A549 (cell line): Measurements from ENCODE around the gene TPD52L1. TPM values are rescaled to one million over a fixed set of nuclear protein-coding genes. Genes with fewer than 3 reads are reported as not detected.

Experiments used
- ATAC-seq, 2 experiments: fragments of 200-7000 bp in 1 of 2; fragments of >200 bp in 1 of 2; cut with Nextera tagmentation in 1 of 2; cut with Tn5 transposase in 1 of 2; 3 replicates each; pipeline versions ENCODE4 v1.8.0 to v1.9.1; 2018 to 2020; ENCODE audit warnings: mild to moderate bottlenecking in 1 of 2, moderate library complexity in 1 of 2
- CTCF ChIA-PET: fragments of 300-600 bp; sonication (Branson Sonifier 250); formaldehyde crosslinking; extraction: SDS; loops from one replicate; lab custom pipeline; 2021; ENCODE audit warnings: antibody characterized with exemption, inconsistent platforms; lab: Yijun Ruan, JAX
- POLR2A ChIA-PET: fragments of 350-600 bp; formaldehyde crosslinking; extraction: SDS; loops from one replicate; lab custom pipeline; 2021; ENCODE audit warnings: antibody characterized with exemption, inconsistent platforms; lab: Yijun Ruan, JAX
- DNase-seq, 2 experiments: peaks; one replicate each; pipeline versions ENCODE4 v3.0.0 to v3.0.0-alpha.2; 2011 to 2016; ENCODE audit warnings: low read depth in 1 of 2, low spot score in 1 of 2
- FAIRE-seq: peaks from 2 replicates; lab custom pipeline; 2011; peaks lifted over from hg19 to GRCh38; lab: Jason Lieb, UNC
- H3K27ac ChIP-seq, 2 experiments: fragments of >200 bp; sonication (Bioruptor Twin); formaldehyde crosslinking; 3 replicates each; pipeline ENCODE4 v1.5.1; 2016 to 2017
- H3K4me1 ChIP-seq: fragments of >200 bp; sonication (Bioruptor Twin); formaldehyde crosslinking; 3 replicates; pipeline ENCODE4 v1.6.1; 2016
- H3K4me2 ChIP-seq: fragments of >200 bp; sonication (Bioruptor Twin); formaldehyde crosslinking; 3 replicates; pipeline ENCODE4 v1.6.1; 2016
- H3K4me3 ChIP-seq: fragments of >200 bp; sonication (Bioruptor Twin); formaldehyde crosslinking; 3 replicates; pipeline ENCODE4 v1.5.1; 2016
- H3K9me3 ChIP-seq: fragments of >200 bp; sonication (Bioruptor Twin); formaldehyde crosslinking; 3 replicates; pipeline ENCODE4 v1.6.1; 2016
- ATOH8 ChIP-seq: fragments of 250-450 bp; sonication (Bioruptor Pico); IDR thresholded peaks from 2 replicates; pipeline ENCODE4 v1.5.0; 2020; ENCODE audit warnings: low read depth, mild to moderate bottlenecking, moderate library complexity
- CBX2 ChIP-seq: fragments of 200-600 bp; sonication (generic); IDR thresholded peaks from 2 replicates; pipeline ENCODE4 v1.6.1; 2016; ENCODE audit warnings: low read depth, mild to moderate bottlenecking, borderline replicate concordance
- CBX8 ChIP-seq: fragments of 200-600 bp; sonication (generic); IDR thresholded peaks from 2 replicates; pipeline ENCODE4 v1.6.1; 2016
- CEBPB ChIP-seq, 2 experiments: fragments of >200 bp in 1 of 2; sonication (Bioruptor Twin) in 1 of 2; formaldehyde crosslinking in 1 of 2; IDR thresholded peaks; 2 replicates each; pipeline ENCODE4 v1.6.1; 2012 to 2016
- CHD4 ChIP-seq: fragments of 200-600 bp; sonication (generic); IDR thresholded peaks from 2 replicates; pipeline ENCODE4 v1.6.1; 2016; ENCODE audit warnings: antibody characterized with exemption, mild to moderate bottlenecking, borderline replicate concordance
- EHF ChIP-seq: fragments of 250-450 bp; sonication (Bioruptor Pico); IDR thresholded peaks from 2 replicates; pipeline ENCODE4 v1.5.0; 2020; ENCODE audit warnings: mild to moderate bottlenecking
- ELK1 ChIP-seq: fragments of 150-350 bp; IDR thresholded peaks from 2 replicates; pipeline ENCODE4 v1.6.1; 2014; ENCODE audit warnings: low read depth, mild to moderate bottlenecking, low read length
- EP300 ChIP-seq, 2 experiments: fragments of >200 bp; sonication (Bioruptor Twin); formaldehyde crosslinking; IDR thresholded peaks; 2 replicates in 1 of 2; 3 replicates in 1 of 2; pipeline ENCODE4 v1.6.1; 2016 to 2017
- ESRRA ChIP-seq: fragments of 150-350 bp; IDR thresholded peaks from 2 replicates; pipeline ENCODE4 v1.6.1; 2014; ENCODE audit warnings: mild to moderate bottlenecking, low read length, borderline replicate concordance
- FOSB ChIP-seq: fragments of 250-450 bp; sonication (Bioruptor Pico); IDR thresholded peaks from 2 replicates; pipeline ENCODE4 v1.5.0; 2020; ENCODE audit warnings: mild to moderate bottlenecking, moderate library complexity
- FOXS1 ChIP-seq: fragments of 250-450 bp; sonication (Bioruptor Pico); IDR thresholded peaks from 2 replicates; pipeline ENCODE4 v1.5.0; 2020; ENCODE audit warnings: mild to moderate bottlenecking, moderate library complexity
- GATA3 ChIP-seq: IDR thresholded peaks from 2 replicates; pipeline ENCODE4 v1.6.1; 2012; ENCODE audit warnings: borderline replicate concordance
- HDAC2 ChIP-seq: fragments of 200-600 bp; sonication (generic); IDR thresholded peaks from 2 replicates; pipeline ENCODE4 v1.6.1; 2016
- HES2 ChIP-seq: fragments of >200 bp; sonication (Bioruptor Twin); formaldehyde crosslinking; IDR thresholded peaks from 2 replicates; pipeline ENCODE4 v1.6.1; 2016
- HEYL ChIP-seq: fragments of 250-450 bp; sonication (Bioruptor Pico); IDR thresholded peaks from 2 replicates; pipeline ENCODE4 v1.8.0; 2021; ENCODE audit warnings: mild to moderate bottlenecking, moderate library complexity
- HOXB13 ChIP-seq: fragments of 250-450 bp; sonication (Bioruptor Pico); IDR thresholded peaks from 2 replicates; pipeline ENCODE4 v1.5.0; 2020; ENCODE audit warnings: low read depth, mild to moderate bottlenecking, moderate library complexity
- JUNB ChIP-seq: fragments of >200 bp; sonication (Bioruptor Twin); formaldehyde crosslinking; IDR thresholded peaks from 2 replicates; pipeline ENCODE4 v1.6.1; 2016
- KDM1A ChIP-seq: fragments of 200-600 bp; sonication (generic); IDR thresholded peaks from 2 replicates; pipeline ENCODE4 v1.6.1; 2016; ENCODE audit warnings: low read depth, mild to moderate bottlenecking
- KDM5A ChIP-seq: fragments of 200-600 bp; sonication (generic); IDR thresholded peaks from 2 replicates; pipeline ENCODE4 v1.6.1; 2016; ENCODE audit warnings: antibody characterized with exemption, mild to moderate bottlenecking
- MAFK ChIP-seq: fragments of 450-650 bp; IDR thresholded peaks from 2 replicates; pipeline ENCODE4 v1.6.1; 2014; ENCODE audit not compliant: partially characterized antibody
- MYC ChIP-seq: IDR thresholded peaks from 2 replicates; pipeline ENCODE4 v1.6.1; 2012; ENCODE audit warnings: mild to moderate bottlenecking, inconsistent platforms, low read length, improper control_type of control experiment, borderline replicate concordance
- NPAS2 ChIP-seq: fragments of 250-450 bp; sonication (Bioruptor Pico); IDR thresholded peaks from 2 replicates; pipeline ENCODE4 v1.8.0; 2022; ENCODE audit warnings: mild to moderate bottlenecking, moderate library complexity, borderline replicate concordance
- POLR2A ChIP-seq: IDR thresholded peaks from 2 replicates; pipeline ENCODE4 v1.6.1; 2012; ENCODE audit warnings: mild to moderate bottlenecking, low read length
- POLR2AphosphoS2 ChIP-seq: conservative IDR thresholded peaks from 2 replicates; pipeline ENCODE4 v1.6.1; 2012; ENCODE audit warnings: low read length, improper control_type of control experiment, inconsistent platforms
- RARB ChIP-seq: fragments of 250-450 bp; sonication (Bioruptor Pico); IDR thresholded peaks from 2 replicates; pipeline ENCODE4 v1.8.0; 2021; ENCODE audit warnings: mild to moderate bottlenecking, moderate library complexity
- REST ChIP-seq: fragments of 200-600 bp; sonication (generic); IDR thresholded peaks from 2 replicates; pipeline ENCODE4 v1.6.1; 2016; ENCODE audit warnings: antibody characterized with exemption, mild to moderate bottlenecking, moderate library complexity
- SMC3 ChIP-seq: fragments of >200 bp; sonication (Bioruptor Twin); formaldehyde crosslinking; IDR thresholded peaks from 3 replicates; pipeline ENCODE4 v1.6.1; 2018; ENCODE audit warnings: inconsistent platforms
- ZC3H11A ChIP-seq: fragments of 450-650 bp; IDR thresholded peaks from 2 replicates; pipeline ENCODE4 v1.6.1; 2014; ENCODE audit warnings: antibody characterized with exemption, mild to moderate bottlenecking
- ZFP36 ChIP-seq: fragments of 450-650 bp; IDR thresholded peaks from 2 replicates; pipeline ENCODE4 v1.6.1; 2014; ENCODE audit warnings: borderline replicate concordance; ENCODE audit not compliant: partially characterized antibody
- ZNF302 ChIP-seq: fragments of 250-450 bp; sonication (Bioruptor Pico); IDR thresholded peaks from 2 replicates; pipeline ENCODE4 v1.9.0; 2021; ENCODE audit warnings: inconsistent platforms, mild to moderate bottlenecking, moderate library complexity
- WGBS: methylation state at CpG from one replicate; pipeline ENCODE4 v1.1.6; 2017; ENCODE audit errors: missing lambda C conversion rate; 5-methylcytosine and 5-hydroxymethylcytosine counted together
- polyA plus RNA-seq, 4 experiments: library from polyadenylated mRNA; depleted of rRNA in 3 of 4; stranded (reverse); fragments of >200 nt; fragmentation: RNase III in 1 of 4; extraction: RNeasy Plus Mini Kit Qiagen cat#74134 plus additional on column Dnase treatment in 1 of 4; gene quantifications; 2 replicates in 3 of 4; 3 replicates in 1 of 4; pipeline ENCODE4 v1.2.3, GENCODE V29; 2011 to 2017
- TF ChIP-seq, protein P1 (sequence below): IDR thresholded peaks from 2 replicates; pipeline ENCODE4 v1.6.1; 2012

The TPD52L1 gene
- polyA plus RNA-seq, 2 of the 4 experiments (the other 2 are of a cell fraction): 90.1 to 144 TPM

DNA sequence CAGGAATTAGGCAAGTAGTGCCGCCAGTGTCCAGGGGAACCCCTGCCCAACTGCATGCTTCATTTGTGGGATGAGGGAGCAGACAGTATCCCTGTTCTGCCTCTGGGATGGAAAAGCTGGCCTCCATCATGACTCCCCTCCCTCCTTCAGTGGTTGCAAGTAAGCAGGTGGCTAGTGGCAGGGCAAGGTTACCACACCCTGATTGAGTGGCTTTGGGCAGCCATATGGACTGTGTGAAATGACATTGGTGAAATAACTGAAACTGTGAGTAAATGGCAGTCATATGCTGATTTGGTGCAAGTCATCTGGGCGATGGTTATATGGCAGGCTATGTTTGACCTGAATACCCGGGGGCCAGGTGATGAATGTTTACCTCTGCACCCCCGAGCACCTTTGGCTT lies 115.2 kb downstream of the TPD52L1 start:
- WGBS: 90% methylated on average over 3 of the region's 4 CpGs
- FAIRE-seq: no peak
- no peak overlapping the region for H3K4me2 ChIP-seq
- no peak for ATAC-seq
- no peak for TF ChIP-seq HOXB13 (CRISPR knock-in tag)
- TF ChIP-seq HDAC2: no peak
- TF ChIP-seq CBX8: no peak
- TF ChIP-seq FOXS1 (CRISPR knock-in tag): no peak
- TF ChIP-seq KDM1A: no peak
- TF ChIP-seq POLR2AphosphoS2: no peak
- no peak for TF ChIP-seq RARB (CRISPR knock-in tag)
- no peak for DNase-seq
- no peak overlapping the region for H3K4me3 ChIP-seq
- 0 out of 3 replicates have a peak, but pooled peaks cover under 1% of the 10 kb centered on the region for H3K4me1 ChIP-seq
- H3K27ac ChIP-seq: no peak overlapping the region
- CTCF ChIA-PET: interaction anchor here (0.9 to 1.9 kb wide), 4 partner anchors 10 to 115 kb away, joined by 3 to 6 read pairs (median 4); partner anchors contain the start of gene TPD52L1
- POLR2A ChIA-PET: no interaction called here
- no peaks in the 10 kb centered on the region for H3K9me3 ChIP-seq

DNA sequence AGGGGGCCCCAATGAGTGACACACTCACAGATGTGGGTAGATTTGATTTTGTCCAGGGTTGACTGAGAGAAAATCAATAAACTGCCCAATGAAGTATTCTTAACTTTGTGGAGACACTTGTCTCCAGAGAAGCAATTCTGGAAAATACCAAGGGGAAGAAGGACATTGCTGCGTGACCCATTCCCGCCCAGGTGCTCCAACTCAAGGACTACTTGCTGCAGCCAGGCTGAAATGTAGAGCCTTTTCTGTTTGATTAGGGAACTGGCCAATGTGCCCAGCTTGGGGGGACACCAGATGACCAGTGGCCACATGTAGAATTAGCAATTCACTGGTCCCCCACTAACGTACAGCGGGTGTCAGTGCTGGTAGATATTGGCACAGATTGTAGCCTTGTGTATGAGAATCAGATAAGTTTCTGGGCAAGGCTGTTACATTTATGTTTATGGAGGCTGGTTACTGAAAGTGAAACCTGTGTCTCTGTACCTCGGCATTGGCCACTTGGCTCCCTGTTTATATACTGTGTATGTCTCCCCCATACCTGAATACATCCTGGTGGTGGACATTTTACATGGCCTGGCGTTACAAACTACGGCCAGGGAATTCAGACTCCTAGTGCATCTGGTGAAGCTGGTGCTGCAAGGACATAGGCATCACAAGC lies 115.9 kb downstream of the TPD52L1 start:
- DNase-seq (no peak), FAIRE-seq (no peak), ATAC-seq (no peak)
- ChIA-PET POLR2A (no interaction called here), CTCF (interaction anchor here (0.9 kb wide), 1 partner anchor 72 kb away, joined by 3 read pairs; no protein-coding TSS in a partner anchor)
- no peak overlapping the region for H3K4me2 ChIP-seq
- H3K27ac ChIP-seq: no peak overlapping the region
- H3K4me1 ChIP-seq: 0 out of 3 replicates have a peak, but pooled peaks cover 7% of the 10 kb centered on the region
- WGBS: 96% methylated on average over 7 of the region's 7 CpGs
- no peak overlapping the region for H3K4me3 ChIP-seq
- H3K9me3 ChIP-seq: no peaks in the 10 kb centered on the region
- TF ChIP-seq SMC3 (no peak), ZNF302 (CRISPR knock-in tag) (no peak), HEYL (CRISPR knock-in tag) (no peak), CEBPB (IDR thresholded peaks at IDR 0.05) (no peak), CBX2 (no peak), JUNB (no peak), POLR2A (no peak)

- FAIRE-seq: no peak
- 100% methylated on average over 4 of the region's 4 CpGs for WGBS
- no peak for TF ChIP-seq CHD4
- TF ChIP-seq ESRRA: no peak
- no peak for TF ChIP-seq ZFP36
- TF ChIP-seq ZC3H11A: no peak
- TF ChIP-seq GATA3: no peak
- TF ChIP-seq ATOH8 (CRISPR knock-in tag): no peak
- TF ChIP-seq, protein P1, sequence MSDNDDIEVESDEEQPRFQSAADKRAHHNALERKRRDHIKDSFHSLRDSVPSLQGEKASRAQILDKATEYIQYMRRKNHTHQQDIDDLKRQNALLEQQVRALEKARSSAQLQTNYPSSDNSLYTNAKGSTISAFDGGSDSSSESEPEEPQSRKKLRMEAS: no peak
- TF ChIP-seq RARB (CRISPR knock-in tag): no peak
- no peak for TF ChIP-seq REST
- no peak for TF ChIP-seq MAFK
- no peak for TF ChIP-seq FOSB (CRISPR knock-in tag)
- no peak for TF ChIP-seq EP300 (IDR thresholded peaks at IDR 0.05)
- TF ChIP-seq ELK1: no peak
- TF ChIP-seq KDM5A: no peak
- no peak for TF ChIP-seq EHF
- no peak for TF ChIP-seq HES2
- no peak for TF ChIP-seq NPAS2 (CRISPR knock-in tag)
- no peak for TF ChIP-seq MYC
Measured at GRCh38 chr6:125270380-125270779, 116.8 kb downstream of the TPD52L1 start.

More at GRCh38 chr6:125270380-125270779, 116.8 kb downstream of the TPD52L1 start:
- Histone ChIP-seq H3K4me2 (no peak overlapping the region), H3K9me3 (no peaks in the 10 kb centered on the region), H3K4me1 (0 out of 3 replicates have a peak, but pooled peaks cover 7% of the 10 kb centered on the region), H3K27ac (no peak overlapping the region), H3K4me3 (no peak overlapping the region)
- DNase-seq: no peak
- ChIA-PET CTCF (no interaction called here), POLR2A (no interaction called here)
- ATAC-seq: no peak
